GM18508 (cell line): ENCODE data around the gene NSMCE1.
"Not testable (repeated sequence)": the region's sequence is repeated elsewhere in the genome, so short reads cannot be mapped to it uniquely, and the experiment has no call there.

Experiments
- ATAC-seq: cut with Tn5 transposase; IDR thresholded peaks from one replicate; pipeline ENCODE4 v1.9.1; 2021; ENCODE audit warnings: moderate number of reproducible peaks; ENCODE audit not compliant: insufficient read depth, unreplicated experiment

Gene NSMCE1

GRCh38 chr16:27220527-27220926 is 48.0 kb downstream of the NSMCE1 start:
- no peak for ATAC-seq

- no peak for ATAC-seq
Measured at GRCh38 chr16:27220120-27220519, 48.5 kb downstream of the NSMCE1 start.

GRCh38 chr16:27219161-27219560 is 49.4 kb downstream of the NSMCE1 start:
- ATAC-seq = no peak

DNA sequence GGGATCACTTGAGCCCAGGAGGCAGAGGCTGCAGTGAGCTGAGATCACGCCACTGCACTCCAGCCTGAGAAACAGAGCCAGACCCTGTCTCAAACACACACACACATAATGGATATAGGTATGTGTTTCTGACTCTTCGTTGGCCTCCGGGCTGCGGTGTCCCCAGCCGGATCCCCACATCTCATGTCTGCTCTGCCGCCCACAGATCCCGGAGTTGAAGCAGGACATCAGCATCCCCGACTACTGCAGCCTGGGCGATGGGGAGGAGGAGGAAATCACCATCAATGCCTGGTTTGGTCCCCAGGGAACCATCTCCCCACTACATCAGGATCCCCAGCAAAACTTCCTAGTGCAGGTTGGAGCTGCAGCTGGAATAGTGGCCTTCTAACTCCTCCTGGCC is 49.8 kb downstream of the NSMCE1 start:
- ATAC-seq = no peak

DNA sequence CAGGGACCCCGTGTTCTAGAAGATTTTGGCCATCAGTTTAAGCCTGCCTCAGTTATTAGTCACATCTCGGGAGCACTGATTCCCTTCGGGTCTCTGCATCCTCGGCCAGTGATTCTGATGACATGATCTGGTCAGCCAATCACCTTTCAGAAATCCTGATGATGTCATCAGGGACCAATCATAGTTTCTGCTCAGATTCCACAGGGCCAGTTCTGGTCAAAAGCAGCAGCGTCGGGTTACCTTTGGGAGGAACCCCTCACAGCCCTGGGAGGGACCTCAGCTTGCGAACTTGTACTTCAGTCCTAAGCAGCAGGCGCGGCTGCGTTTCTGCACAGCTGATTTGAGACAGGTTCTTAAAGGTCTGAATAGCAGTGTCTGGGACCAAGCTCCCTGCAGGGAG is 51.3 kb downstream of the NSMCE1 start:
- no peak for ATAC-seq

DNA sequence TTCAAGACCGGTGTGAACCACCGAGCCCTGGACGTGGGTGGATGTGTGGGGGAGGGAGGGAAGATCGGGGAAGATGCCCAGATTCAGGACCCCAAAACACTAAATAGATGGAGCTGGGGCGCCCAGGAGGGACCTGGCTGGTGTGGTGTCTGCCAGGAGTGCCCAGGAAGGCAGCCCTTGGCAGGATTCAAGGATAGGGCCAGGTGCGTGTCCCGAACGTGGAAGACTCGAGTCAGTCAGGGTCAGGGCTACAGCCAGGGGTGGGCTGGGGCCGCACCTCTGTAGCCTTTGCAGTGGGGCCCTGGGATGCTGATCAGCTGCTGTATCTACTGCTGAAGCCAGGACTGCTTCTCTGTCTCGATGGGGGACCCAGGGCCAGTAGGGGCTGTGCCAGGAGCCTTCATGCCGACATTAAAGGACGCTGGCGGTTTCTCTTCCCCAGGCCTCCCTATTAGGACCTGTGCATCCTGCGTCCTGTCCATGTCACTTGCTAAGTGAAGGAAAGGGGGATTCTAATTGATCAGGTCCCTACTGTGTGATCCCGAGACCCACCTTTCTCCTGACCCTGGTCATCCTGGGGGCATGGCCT is 52.2 kb downstream of the NSMCE1 start:
- no peak for ATAC-seq

DNA sequence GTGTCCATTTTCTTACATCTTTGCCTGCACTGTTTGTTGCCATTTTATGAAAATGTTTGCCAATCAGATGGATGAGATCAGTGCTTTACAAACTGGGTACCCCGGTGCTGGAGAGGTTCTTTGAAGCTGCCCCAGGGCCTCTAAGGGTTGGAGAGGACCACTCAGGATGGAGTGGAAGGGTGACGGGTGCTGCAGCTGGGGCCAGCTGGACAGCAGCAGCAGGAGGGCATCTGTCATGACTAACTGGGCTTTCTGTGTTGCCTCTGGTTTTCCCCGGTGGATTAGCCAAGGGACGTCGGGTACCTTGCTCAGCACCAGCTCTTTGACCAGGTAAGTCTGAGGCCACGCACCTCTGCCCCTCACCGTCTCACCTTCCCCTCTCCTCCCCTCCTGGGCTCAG is 52.9 kb downstream of the NSMCE1 start:
- ATAC-seq = no peak

DNA sequence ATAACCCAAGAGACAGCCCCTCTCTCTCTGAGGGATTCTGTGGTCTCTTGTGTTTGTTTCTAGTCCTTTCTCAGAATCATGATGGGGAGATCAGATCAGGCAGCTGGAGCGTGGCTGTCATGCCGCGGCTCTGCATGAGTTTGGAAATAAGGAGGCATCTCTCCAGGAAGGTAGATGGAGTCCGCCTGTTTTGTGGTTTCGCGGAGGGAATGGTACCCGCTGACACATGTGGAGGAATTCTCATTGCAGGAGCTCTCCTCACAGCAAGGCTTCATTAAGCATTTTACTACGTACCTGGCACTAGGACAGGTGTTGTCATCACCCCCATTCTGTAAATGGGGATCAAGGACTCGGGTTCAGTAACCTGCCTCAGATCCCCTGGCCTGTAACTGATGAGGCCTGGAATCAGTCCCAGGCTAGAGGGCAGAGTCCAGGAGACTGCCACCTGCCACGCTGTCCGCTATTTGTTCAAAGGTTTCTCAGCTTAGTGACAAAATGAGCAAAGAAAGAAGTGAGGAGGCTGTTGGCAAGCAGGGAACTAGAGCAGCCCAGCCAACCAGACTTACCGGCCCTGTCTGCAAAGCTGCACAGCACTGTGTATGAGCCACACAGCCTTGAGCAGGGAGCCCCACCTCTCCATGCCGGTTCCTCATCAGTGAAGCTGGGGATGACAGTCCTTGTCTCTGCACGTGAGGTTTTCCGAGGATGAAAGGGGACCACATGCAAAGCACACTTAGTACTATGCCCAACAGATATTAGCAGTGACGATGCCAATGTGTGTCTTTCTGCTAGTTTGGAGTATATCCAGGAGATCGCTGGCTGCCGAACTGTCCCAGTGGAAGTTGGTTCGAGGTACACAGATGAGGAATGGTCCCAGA is 54.2 kb downstream of the NSMCE1 start:
- no peak for ATAC-seq

DNA sequence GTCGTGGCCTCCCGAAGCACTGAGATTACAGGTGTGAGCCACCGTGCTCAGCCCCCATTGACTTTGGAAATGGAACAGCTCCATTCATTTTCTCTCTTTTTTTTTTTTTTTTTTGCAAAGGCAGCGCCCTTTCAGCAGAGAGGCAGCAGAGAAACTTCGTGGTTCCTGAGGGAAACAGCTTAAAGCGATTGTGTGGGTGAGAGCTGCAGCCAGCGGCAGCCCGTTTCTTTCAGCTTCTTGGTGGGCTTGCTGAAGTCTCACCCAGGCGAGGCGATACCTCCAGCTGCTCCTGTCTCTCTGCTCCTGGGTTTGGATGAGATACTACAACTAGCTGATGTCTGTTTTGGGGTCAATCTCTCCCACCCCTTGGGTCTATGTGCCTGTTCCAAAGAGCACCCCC is 57.5 kb downstream of the NSMCE1 start:
- no peak for ATAC-seq

DNA sequence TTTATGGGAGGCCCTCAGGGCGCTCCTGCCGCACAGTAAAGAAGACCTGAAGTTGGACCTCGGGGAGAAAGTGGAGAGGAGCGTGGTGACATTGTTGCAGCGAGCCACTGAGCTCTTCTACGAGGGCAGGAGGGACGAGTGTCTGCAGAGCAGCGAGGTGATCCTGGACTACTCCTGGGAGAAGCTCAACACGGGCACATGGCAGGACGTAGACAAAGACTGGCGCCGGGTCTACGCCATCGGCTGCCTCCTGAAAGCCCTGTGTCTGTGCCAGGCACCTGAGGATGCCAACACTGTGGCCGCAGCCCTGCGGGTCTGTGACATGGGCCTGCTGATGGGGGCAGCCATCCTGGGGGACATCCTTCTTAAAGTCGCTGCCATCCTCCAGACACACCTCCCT is 58.4 kb downstream of the NSMCE1 start:
- ATAC-seq = no peak

DNA sequence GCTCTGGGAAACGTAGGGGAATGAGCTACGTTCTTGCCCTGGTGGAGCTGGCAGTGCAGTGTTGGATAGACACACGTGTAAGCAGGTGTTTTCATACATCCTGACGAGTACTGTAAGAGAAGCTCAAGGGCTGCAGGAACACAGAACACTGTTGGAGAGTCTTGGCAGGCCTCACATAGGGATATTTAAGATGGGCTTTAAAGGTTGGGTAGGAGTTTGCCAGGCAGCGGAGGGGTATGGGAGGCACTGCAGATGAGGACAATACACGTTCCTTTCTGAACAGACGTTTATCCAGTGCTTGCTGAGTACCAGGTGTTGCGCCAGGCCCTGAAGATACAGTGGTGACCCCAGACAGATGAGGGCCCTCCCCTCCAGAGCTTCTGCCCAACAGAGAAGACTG is 59.0 kb downstream of the NSMCE1 start:
- ATAC-seq = no peak

DNA sequence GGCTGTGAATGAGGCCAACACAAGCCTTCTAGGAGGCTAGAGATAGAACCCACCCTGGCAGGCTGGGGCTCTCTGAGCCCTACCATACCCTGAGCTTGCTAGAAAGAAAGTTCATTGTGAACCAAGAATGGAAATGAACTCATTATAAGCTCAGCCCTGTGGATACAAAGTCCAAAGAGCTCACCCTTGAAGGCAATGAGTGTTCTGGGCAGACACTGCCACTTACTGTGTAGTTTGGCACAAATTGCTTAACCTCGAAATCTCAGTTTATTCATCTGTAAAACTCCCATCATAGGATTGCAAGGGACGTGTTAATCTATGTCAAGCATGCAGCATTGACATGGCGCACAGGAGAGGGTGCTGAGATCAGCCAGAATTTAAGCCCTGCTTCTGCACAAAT is 59.8 kb downstream of the NSMCE1 start:
- ATAC-seq = no peak

DNA sequence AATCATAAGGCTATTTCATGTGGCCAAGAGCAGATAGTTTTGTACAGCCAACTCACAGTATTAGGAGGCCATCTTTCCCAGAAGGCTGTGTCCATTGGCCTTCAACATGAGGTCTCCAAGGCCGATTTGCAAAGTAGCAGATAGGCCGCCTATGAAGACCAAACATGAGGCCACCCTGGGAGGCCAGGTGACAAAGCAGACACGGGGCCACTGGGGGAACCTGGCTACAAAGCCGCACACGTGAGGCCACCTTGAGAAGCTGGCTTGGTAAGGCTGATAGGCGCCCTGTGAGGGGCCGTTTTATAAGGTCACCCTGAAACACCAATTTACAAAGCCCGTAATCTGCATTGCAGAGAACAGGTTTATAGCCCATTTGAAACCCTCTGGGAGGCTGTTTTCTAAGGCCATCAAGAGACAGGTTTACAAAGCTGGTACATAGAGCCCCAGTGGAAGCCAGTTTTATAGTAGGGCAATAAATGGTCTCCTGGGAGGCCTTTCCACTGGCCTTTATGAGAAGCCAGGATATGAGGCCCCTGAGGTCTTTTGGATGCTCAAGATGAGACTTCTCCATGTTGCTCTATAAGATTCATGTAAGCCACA is 60.4 kb downstream of the NSMCE1 start:
- ATAC-seq = no peak

- not testable (repeated sequence) for ATAC-seq
Measured at GRCh38 chr16:27207121-27207520, 61.5 kb downstream of the NSMCE1 start.

DNA sequence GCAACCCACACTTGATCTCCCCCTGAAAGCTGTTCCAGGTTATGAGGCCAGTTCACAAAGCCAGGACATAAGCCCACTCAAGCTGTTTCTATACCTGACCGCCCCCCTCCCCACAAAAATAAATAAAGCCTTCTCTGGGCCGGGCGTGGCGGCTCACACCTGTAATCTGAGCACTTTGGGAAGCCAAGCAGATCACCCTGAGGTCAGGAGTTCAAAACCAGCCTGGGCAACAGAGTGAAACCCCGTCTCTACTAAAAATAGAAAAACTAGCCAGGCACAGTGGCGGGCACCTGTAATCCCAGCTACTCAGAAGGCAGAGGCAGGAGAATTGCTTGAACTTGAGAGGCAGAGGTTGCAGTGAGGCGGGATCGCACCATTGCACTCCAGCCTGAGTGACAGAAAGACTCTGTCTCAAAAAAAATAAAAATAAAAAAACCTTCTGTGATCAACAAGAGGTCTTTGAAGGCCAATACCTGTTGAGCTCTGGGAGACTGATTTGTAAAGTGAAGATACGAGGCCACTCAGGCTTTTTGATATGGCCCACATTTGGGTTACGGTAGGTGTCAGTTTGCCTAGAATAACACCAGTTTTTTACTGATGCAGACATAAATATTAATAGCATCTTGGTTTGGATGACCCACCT is 63.0 kb downstream of the NSMCE1 start:
- ATAC-seq = no peak

GRCh38 chr16:27204312-27204915 is 64.2 kb downstream of the NSMCE1 start:
- no peak for ATAC-seq

DNA sequence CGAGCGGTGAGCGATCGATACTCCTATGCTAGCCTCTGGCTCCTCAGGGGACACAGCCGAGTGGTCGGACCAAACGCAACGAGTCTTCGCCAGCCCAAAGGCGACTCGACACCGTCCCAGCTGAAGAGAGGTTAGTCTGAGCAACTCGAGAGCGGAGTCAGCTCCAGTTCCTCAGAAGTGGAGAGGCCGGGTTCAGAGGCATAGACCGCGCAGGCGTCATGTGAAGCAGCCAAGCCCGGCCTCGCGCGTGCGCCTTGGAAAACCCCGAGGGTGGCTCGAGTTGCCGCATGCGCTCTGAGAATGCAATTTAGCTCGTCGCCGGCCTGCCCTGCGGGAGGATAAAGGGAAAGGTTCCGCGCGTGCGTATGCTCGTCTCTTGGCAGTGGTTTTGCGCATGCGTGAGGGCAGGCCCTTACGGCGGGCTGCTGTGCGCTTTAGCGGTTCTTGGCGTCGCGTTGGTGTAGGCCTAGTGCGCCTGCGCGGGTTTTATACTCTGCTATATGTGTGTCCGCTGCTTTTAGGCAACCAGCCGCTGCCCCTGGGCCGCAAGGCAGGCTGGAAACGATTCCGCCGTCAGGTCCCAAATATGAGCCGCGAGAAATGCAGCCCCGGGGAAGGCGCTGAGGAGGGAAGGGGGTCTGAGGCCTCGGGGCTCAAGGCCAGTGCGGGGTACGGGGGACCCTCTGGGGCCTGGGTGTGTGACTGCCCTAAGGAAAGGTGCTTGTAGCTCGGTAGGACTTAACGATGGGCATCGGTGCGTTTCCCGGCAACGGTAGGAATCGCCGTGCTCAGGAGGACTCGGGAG is 64.9 kb downstream of the NSMCE1 start, which contains the start of gene KDM8:
Gene KDM8, plus strand, starts transcription at position 20 of the 805 bp plus-strand sequence. CDS start 6,598 bp downstream, outside the sequence.
- ATAC-seq = peak; percentile 80

DNA sequence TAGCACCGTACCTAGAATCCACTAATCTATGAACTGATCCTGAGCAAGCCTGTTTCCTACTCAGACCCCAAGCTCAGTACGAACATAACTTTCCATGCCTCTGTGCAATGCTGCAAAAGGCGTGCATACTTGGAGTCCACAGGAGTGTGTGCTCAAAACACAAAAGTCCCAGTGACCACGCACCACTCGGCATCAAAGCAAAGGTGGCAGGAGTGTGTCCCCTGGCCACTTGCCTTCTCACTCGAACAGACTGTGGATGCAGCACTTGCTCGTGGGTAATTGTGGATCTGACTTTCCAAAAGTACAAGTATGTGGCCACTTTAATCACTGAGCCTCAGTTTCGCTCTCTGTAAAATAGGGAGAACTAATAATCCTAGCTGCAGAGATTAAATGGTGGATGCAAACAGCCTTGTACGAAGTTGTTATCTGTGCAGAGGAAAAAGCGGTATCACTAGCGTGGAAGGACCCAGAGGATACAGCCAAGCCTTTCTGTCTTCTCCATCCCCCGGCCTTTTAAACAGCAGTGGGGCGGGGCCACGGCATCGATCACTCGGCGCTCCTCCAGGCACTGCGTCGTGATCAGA is 65.6 kb downstream of the NSMCE1 start:
- ATAC-seq = peak; percentile 36

- not testable (repeated sequence) for ATAC-seq
Measured at GRCh38 chr16:27200914-27201313, 67.7 kb downstream of the NSMCE1 start.
